SK-N-DZ (cell line): ENCODE results near the gene EPB41L2.

ENCODE experiments used
- DNase-seq: peaks from one replicate; pipeline ENCODE4 v3.0.0-alpha.2; 2015; ENCODE audit warnings: low spot score

The EPB41L2 gene

GRCh38 chr6:130913120-130913519 lies 149.9 kb downstream of the EPB41L2 start:
- DNase-seq, result no peak

GRCh38 chr6:130912434-130912833 lies 150.6 kb downstream of the EPB41L2 start:
- no peak for DNase-seq

GRCh38 chr6:130908958-130909357 lies 154.1 kb downstream of the EPB41L2 start:
- no peak for DNase-seq

GRCh38 chr6:130908188-130908587 lies 154.9 kb downstream of the EPB41L2 start:
- no peak for DNase-seq

GRCh38 chr6:130907687-130908086 lies 155.4 kb downstream of the EPB41L2 start:
- no peak for DNase-seq

- DNase-seq, result no peak
These were observed 156.2 kb downstream of the EPB41L2 start for GRCh38 chr6:130906736-130907381.

- DNase-seq, result no peak
These were observed 159.4 kb downstream of the EPB41L2 start for GRCh38 chr6:130903602-130904001.

- no peak for DNase-seq
These were observed 160.0 kb downstream of the EPB41L2 start for GRCh38 chr6:130903007-130903406.

GRCh38 chr6:130900913-130901312 lies 162.1 kb downstream of the EPB41L2 start:
- no peak for DNase-seq

GRCh38 chr6:130896249-130896648 lies 166.8 kb downstream of the EPB41L2 start:
- DNase-seq, result no peak

- no peak for DNase-seq
These were observed 167.5 kb downstream of the EPB41L2 start for GRCh38 chr6:130895516-130895915.

GRCh38 chr6:130893766-130894165 lies 169.3 kb downstream of the EPB41L2 start:
- DNase-seq, result no peak

GRCh38 chr6:130893277-130893676 lies 169.8 kb downstream of the EPB41L2 start:
- no peak for DNase-seq

- no peak for DNase-seq
These were observed 172.5 kb downstream of the EPB41L2 start for GRCh38 chr6:130890521-130890971.

- no peak for DNase-seq
These were observed 173.6 kb downstream of the EPB41L2 start for GRCh38 chr6:130889423-130889822.

GRCh38 chr6:130888246-130888645 lies 174.8 kb downstream of the EPB41L2 start:
- DNase-seq, result no peak

- no peak for DNase-seq
These were observed 176.1 kb downstream of the EPB41L2 start for GRCh38 chr6:130886966-130887365.

GRCh38 chr6:130885392-130886192 lies 177.5 kb downstream of the EPB41L2 start:
- DNase-seq, result peak; percentile 72

GRCh38 chr6:130882370-130882769 lies 180.7 kb downstream of the EPB41L2 start:
- DNase-seq, result no peak

GRCh38 chr6:130879826-130880225 lies 183.2 kb downstream of the EPB41L2 start:
- no peak for DNase-seq

GRCh38 chr6:130873746-130874145 lies 189.3 kb downstream of the EPB41L2 start:
- DNase-seq, result no peak

- DNase-seq, result peak; percentile 43
These were observed 190.6 kb downstream of the EPB41L2 start for GRCh38 chr6:130872250-130873095.
